HG02798 (cell line): Measurements from ENCODE around the gene ALX4.

ENCODE experiments used
- ATAC-seq: cut with Tn5 transposase; IDR thresholded peaks from one replicate; pipeline ENCODE4 v1.9.1; 2021; ENCODE audit warnings: mild to moderate bottlenecking; ENCODE audit not compliant: unreplicated experiment, poor library complexity

The ALX4 gene

GRCh38 chr11:44338026-44338425, 28.1 kb upstream of the ALX4 start:
- ATAC-seq: no peak

- no peak for ATAC-seq
Measured at GRCh38 chr11:44335919-44336318, 26.0 kb upstream of the ALX4 start.

GRCh38 chr11:44335052-44335760, 25.3 kb upstream of the ALX4 start:
- no peak for ATAC-seq

- no peak for ATAC-seq
Measured at GRCh38 chr11:44334356-44335004, 24.5 kb upstream of the ALX4 start.

- no peak for ATAC-seq
Measured at GRCh38 chr11:44333271-44334218, 23.6 kb upstream of the ALX4 start.

GRCh38 chr11:44332665-44333064, 22.7 kb upstream of the ALX4 start:
- no peak for ATAC-seq

GRCh38 chr11:44329472-44330230, 19.7 kb upstream of the ALX4 start:
- ATAC-seq: no peak

GRCh38 chr11:44328138-44328660, 18.3 kb upstream of the ALX4 start:
- ATAC-seq: no peak

DNA sequence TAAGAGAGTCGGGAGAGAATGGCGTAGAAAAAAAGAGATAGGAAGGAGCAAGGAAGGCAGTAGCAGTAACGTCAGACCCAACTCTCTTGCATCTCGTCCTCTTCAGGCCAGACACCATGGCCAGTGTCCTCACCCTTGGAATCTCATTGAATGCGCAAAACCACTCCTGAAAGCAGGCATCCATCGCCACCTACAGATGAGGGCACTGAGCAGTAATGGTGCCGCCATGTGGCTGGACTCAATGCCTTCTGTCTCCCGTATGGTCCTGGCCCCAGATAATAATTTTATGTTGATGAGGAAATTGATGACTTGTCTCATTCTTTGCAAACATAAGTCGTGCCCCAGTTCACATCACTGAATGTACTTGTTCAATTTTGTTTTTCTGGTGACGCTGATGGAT, 17.8 kb upstream of the ALX4 start:
- no peak for ATAC-seq

DNA sequence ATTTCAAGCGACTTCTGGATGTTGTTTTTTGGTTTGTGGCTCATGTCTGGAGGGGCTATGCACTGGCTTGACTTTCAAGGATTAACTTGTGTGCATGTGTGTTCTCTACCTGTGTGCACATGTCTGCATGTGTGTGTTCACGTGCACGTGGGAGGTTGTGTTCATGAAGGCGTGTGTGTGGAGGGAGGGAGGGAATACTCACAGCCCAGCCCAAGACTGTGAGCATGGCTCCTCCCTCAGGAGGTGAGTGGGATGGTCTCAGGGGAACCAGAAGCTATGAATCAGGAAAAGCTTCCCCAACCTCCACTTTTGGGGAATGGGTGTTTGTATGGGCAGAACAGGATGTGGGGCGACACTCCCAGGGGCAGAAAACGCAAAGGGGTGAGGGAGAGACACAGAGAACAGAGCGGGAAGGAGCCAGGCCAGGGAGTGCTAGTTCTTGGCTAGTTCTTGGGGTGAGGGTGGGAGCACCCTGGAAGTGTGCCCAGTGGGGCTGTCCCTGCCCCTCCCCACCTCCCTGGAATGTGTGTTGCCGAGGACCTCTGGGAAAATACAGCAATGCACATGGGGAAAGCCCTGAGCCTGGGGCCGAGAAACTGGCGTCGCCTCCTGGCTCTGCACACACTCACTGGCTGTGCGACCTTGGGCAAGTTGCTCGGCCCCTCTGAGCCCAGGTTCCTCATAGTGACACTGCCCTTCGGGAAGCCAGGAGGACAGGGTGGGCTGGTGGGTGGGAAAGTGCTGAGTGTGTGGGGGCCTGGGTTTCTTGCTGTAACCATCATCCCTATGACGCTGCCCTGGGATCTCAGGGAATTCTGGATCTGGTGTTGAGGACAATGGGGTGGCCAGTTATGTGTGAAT, 16.9 kb upstream of the ALX4 start:
- ATAC-seq: no peak

DNA sequence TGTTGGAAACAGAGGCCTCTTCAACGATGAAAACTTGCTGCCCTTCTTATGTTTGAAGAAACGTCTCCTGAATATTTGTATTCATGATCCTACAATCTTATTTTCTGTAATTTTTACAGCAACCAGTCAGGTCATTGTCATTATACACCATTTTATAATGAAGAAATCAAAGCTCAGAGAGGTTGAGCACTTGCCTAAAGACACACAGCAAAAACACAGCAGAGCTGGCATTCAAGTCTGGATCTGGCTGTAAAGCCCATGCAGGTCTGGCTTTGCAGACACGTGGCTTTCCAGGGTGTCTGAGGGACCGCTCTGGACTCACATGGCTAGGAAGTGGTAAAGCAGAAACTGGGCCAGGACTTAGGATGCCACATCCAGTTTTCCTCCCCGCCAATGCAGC, 15.8 kb upstream of the ALX4 start:
- no peak for ATAC-seq

DNA sequence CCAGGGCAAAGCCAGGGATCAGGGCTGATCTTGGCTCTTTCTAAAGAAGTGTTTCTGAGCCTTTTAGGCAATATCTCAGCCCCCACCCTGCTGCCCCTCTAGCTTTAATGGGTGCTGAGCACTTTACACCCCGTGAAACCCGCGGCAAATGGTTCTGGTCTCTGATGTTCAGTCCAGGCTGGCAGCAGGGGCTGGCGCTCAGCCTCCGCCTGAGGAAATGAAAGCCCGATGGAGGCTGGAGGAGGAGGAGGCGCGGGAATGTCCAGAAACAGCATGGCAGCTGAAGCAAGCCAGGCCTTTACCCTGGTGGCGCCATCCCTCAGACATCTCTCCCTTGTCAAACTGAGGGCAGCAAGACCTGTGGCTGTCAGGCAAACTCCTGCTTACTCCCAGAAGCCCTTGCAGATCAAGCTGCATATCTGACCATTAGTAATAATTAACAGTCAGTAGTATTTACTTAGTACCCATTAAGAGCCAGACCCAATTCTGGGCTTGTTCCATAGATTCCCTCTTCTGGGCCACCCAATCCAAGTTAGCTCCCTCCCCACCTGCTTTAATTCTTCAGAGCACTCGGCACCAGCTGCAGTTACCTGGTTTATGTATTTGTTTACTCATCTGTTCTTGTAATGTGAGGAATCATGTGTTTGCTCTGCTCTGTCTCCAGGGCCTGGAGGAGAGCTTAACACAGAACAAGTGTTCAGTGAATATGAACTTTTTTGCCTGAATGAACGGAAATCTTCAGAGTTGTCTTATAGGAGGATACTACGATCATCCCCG, 15.0 kb upstream of the ALX4 start:
- no peak for ATAC-seq

- ATAC-seq: no peak
Measured at GRCh38 chr11:44324222-44324621, 14.3 kb upstream of the ALX4 start.

- no peak for ATAC-seq
Measured at GRCh38 chr11:44322243-44322642, 12.3 kb upstream of the ALX4 start.

DNA sequence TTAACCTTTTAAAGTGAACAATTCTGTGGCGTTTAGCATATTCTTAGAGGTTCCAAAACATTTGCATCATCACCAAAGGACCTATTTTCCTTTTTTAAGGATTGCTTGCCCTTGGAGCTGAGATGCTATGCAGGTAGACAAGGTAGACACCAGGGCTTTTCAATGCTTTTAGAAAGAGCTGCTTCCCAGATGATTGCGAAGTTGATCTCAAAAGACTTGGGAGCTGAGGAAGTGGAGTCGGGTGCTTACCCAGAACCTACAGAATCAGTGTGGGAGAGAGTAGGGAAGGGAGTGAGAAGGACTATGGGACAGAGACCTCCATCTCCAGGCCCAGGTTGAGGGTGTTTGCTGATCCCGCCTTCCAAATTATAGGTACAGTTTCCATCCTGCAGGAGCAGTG, 11.1 kb upstream of the ALX4 start:
- no peak for ATAC-seq

- ATAC-seq: no peak
Measured at GRCh38 chr11:44320289-44320973, 10.5 kb upstream of the ALX4 start.

DNA sequence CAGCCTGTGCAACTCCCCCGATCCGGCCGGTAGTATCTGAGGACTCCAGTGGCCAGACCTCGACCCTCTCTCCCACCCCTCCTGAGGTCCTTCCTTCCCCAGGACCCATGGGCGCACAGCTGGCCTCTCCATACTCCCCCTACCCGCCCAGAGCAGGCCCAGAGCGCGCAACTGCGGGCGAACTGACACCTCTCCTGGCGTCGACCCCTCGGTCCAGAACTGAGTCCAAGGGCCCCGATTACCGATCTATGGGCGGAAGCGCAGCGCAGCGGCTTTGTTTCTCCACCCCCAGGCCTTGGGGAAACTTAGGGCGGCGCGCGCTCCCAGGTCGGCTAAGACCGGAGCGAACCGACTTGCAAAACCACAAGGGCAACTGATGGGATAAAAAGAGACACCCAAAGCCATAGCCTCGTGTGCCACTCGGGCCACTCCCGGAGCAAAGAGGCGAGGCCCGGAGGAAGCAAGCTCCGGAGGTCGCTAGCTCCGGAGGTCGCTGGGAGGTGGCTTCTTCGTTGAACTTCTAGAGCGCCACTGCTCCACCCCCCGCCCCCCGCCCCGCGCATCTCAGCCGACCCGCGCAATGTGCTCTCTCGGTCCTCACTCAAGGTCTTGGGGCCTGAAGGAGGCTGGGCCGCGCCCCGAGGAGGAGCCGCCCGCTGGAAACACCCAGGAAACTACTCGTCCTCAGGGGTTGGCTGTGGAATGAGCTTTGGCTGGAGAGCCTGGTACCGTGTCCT, 9.8 kb upstream of the ALX4 start:
- ATAC-seq: no peak
